Esophagus muscularis mucosa (tissue), 3 donors: ENCODE results near the gene RTF1.
"Not testable (repeated sequence)": the region's sequence is repeated elsewhere in the genome, so short reads cannot be mapped to it uniquely, and the experiment has no call there.

Experiments used
- POLR2A ChIP-seq: fragments of 450-650 bp; IDR thresholded peaks from one replicate; pipeline ENCODE4 v1.6.1; 2017; ENCODE audit warnings: antibody characterized with exemption, moderate library complexity, mild to moderate bottlenecking, low read depth
- TF ChIP-seq, protein P1 (sequence below), 3 experiments: fragments of 200-600 bp in 2 of 3; fragments of 450-650 bp in 1 of 3; sonication (generic) in 2 of 3; IDR thresholded peaks; one replicate each; pipeline ENCODE4 v1.5.1; 2017 to 2019; ENCODE audit warnings: antibody characterized with exemption in 3 of 3, mild to moderate bottlenecking in 2 of 3, moderate library complexity in 1 of 3

DNA sequence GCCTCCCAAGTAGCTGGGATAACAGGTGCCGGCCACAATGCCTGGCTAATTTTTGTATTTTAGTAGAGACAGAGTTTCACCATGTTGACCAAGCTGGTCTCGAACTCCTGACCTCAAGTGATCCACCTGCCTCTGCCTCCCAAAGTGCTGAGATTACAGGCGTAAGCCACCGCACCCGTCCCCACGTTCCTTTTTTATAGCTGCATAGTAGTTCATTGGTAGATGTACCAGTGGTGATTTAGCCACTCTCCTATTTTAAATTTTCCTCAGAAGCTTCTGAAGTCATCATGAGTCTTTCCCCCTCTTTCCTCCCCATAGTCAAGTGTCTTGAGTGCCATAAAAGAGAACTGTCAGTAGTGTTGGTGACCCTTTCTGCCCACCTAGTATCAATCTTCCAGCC lies 52.7 kb downstream of the RTF1 start:
- TF ChIP-seq, protein P1, sequence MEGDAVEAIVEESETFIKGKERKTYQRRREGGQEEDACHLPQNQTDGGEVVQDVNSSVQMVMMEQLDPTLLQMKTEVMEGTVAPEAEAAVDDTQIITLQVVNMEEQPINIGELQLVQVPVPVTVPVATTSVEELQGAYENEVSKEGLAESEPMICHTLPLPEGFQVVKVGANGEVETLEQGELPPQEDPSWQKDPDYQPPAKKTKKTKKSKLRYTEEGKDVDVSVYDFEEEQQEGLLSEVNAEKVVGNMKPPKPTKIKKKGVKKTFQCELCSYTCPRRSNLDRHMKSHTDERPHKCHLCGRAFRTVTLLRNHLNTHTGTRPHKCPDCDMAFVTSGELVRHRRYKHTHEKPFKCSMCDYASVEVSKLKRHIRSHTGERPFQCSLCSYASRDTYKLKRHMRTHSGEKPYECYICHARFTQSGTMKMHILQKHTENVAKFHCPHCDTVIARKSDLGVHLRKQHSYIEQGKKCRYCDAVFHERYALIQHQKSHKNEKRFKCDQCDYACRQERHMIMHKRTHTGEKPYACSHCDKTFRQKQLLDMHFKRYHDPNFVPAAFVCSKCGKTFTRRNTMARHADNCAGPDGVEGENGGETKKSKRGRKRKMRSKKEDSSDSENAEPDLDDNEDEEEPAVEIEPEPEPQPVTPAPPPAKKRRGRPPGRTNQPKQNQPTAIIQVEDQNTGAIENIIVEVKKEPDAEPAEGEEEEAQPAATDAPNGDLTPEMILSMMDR (IDR thresholded peaks at IDR 0.05) = not testable (repeated sequence)
- TF ChIP-seq POLR2A = not testable (repeated sequence)
